Transverse colon (tissue), 4 donors: ENCODE data around the gene DEFB108B.
"Not testable (repeated sequence)": the region's sequence is repeated elsewhere in the genome, so short reads cannot be mapped to it uniquely, and the experiment has no call there.

Experiments
- POLR2AphosphoS5 ChIP-seq, 3 donors: sonication (generic); formaldehyde crosslinking; IDR thresholded peaks; one replicate each; pipeline ENCODE4 v1.6.1; 2016; ENCODE audit warnings: antibody characterized with exemption in 3 of 3
- TF ChIP-seq, protein P1 (sequence below), 5 experiments: fragments of 200-600 bp in 3 of 5; fragments of 450-650 bp in 2 of 5; sonication (generic) in 3 of 5; IDR thresholded peaks; 1 replicate in 2 of 5; 2 replicates in 3 of 5; pipeline ENCODE4 v1.5.1; 2016 to 2017; ENCODE audit warnings: antibody characterized with exemption in 5 of 5, inconsistent platforms in 3 of 5, mild to moderate bottlenecking in 2 of 5, moderate library complexity in 1 of 5

DNA sequence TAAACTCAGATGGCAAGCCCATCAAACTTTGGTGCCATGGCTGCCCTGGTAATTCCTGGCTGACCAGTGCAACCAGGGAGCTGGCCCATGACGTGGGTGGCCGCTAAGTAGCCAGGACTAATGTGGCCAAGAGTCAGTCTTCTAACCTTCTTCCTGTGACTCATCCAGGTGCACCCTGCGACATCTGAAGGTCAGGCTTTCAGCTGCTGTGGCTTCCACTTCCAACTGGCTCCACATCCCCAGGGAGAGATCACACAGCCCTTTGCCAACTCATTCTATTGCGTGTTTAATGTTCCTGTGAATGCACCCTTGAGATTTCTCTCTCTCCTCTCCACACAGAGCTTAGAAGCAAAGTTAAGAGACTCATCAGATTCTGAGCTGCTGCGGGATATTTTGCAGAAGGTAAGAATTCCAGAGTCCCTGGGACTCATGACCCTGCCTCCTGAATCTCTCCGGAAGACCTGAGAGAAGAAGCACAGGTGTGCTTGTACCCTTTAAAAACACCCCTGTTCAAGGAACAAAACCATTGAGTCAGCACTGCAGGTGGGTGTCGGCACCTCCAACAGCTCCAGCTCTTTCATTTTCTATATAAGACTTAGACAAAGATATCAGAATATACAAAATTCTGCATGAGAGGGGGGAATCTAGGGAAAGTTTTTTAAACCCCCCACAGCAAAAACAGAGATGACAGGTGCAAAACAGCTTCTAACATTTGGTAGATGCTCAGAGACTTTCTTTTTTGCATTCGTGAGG is 43.4 kb upstream of the DEFB108B start:
- TF ChIP-seq, protein P1, sequence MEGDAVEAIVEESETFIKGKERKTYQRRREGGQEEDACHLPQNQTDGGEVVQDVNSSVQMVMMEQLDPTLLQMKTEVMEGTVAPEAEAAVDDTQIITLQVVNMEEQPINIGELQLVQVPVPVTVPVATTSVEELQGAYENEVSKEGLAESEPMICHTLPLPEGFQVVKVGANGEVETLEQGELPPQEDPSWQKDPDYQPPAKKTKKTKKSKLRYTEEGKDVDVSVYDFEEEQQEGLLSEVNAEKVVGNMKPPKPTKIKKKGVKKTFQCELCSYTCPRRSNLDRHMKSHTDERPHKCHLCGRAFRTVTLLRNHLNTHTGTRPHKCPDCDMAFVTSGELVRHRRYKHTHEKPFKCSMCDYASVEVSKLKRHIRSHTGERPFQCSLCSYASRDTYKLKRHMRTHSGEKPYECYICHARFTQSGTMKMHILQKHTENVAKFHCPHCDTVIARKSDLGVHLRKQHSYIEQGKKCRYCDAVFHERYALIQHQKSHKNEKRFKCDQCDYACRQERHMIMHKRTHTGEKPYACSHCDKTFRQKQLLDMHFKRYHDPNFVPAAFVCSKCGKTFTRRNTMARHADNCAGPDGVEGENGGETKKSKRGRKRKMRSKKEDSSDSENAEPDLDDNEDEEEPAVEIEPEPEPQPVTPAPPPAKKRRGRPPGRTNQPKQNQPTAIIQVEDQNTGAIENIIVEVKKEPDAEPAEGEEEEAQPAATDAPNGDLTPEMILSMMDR (IDR thresholded peaks at IDR 0.05), result not testable (repeated sequence)
- not testable (repeated sequence) for TF ChIP-seq POLR2AphosphoS5 (IDR thresholded peaks at IDR 0.05)
